Transverse colon (tissue), 4 donors: Measurements from ENCODE around the gene MIER2. TPM values are rescaled to one million over a fixed set of nuclear protein-coding genes. Genes with fewer than 3 reads are reported as not detected.

Source experiments
- DNase-seq: peaks from one replicate; pipeline ENCODE4 v3.0.0-alpha.2; 2019
- H3K27ac ChIP-seq, 4 donors: fragments of 200-600 bp; sonication (generic); 2 replicates each; pipeline ENCODE4 v1.5.1; 2016 to 2018; ENCODE audit warnings: inconsistent platforms in 4 of 4
- H3K27me3 ChIP-seq: fragments of 200-600 bp; sonication (generic); 2 replicates; pipeline ENCODE4 v1.5.1; 2017; ENCODE audit warnings: inconsistent platforms
- H3K36me3 ChIP-seq, 4 donors: fragments of 200-600 bp; sonication (generic); 2 replicates each; pipeline ENCODE4 v1.5.1; 2017 to 2019; ENCODE audit warnings: inconsistent platforms in 4 of 4
- H3K4me1 ChIP-seq, 4 donors: fragments of 200-600 bp; sonication (generic); 2 replicates each; pipeline ENCODE4 v1.5.1; 2017 to 2020; ENCODE audit warnings: inconsistent platforms in 4 of 4
- H3K4me3 ChIP-seq, 4 donors: fragments of 200-600 bp; sonication (generic); 1 replicate in 1 of 4; 2 replicates in 3 of 4; pipeline versions ENCODE4 v1.5.1 to v1.6.1; 2017 to 2019; ENCODE audit warnings: inconsistent platforms in 4 of 4
- H3K9me3 ChIP-seq, 2 donors: fragments of 200-600 bp; sonication (generic); 2 replicates each; pipeline ENCODE4 v1.5.1; 2017 to 2019; ENCODE audit warnings: inconsistent platforms in 2 of 2
- CTCF ChIP-seq, 5 experiments: fragments of 200-600 bp in 3 of 5; fragments of 450-650 bp in 2 of 5; sonication (generic) in 3 of 5; IDR thresholded peaks; 1 replicate in 2 of 5; 2 replicates in 3 of 5; pipeline ENCODE4 v1.5.1; 2016 to 2017; ENCODE audit warnings: antibody characterized with exemption in 5 of 5, inconsistent platforms in 3 of 5, mild to moderate bottlenecking in 2 of 5, moderate library complexity in 1 of 5
- EP300 ChIP-seq: sonication (generic); formaldehyde crosslinking; IDR thresholded peaks from one replicate; pipeline ENCODE4 v1.6.1; 2017; ENCODE audit warnings: antibody characterized with exemption, low read depth
- POLR2A ChIP-seq: fragments of 450-650 bp; IDR thresholded peaks from one replicate; pipeline ENCODE4 v1.6.1; 2016; ENCODE audit warnings: antibody characterized with exemption, mild to moderate bottlenecking, moderate library complexity
- POLR2AphosphoS5 ChIP-seq, 3 donors: sonication (generic); formaldehyde crosslinking; IDR thresholded peaks; one replicate each; pipeline ENCODE4 v1.6.1; 2016; ENCODE audit warnings: antibody characterized with exemption in 3 of 3
- WGBS, 2 donors: methylation state at CpG; one replicate each; pipeline ENCODE4 v1.1.5; 2018; ENCODE audit warnings: low coverage in 1 of 2; 5-methylcytosine and 5-hydroxymethylcytosine counted together
- in situ Hi-C, 4 donors: fragments of 200-750 bp; cut with MboI; loops; one replicate each; pipeline versions ENCODE4 v1.15.0 to v1.15.1; 2017; ENCODE audit warnings: low sequenced_read_pairs in 3 of 4, low pct_ligation_motif_present in 1 of 4, low pct_unique_long_range_greater_than_20kb in 1 of 4
- intact Hi-C: fragments of 100-400 bp; cut with DNase I; formaldehyde crosslinking; loops from one replicate; pipeline ENCODE4 v1.15.1; 2023; ENCODE audit warnings: low total_unique reads
- total RNA-seq, 4 donors: library from RNA; depleted of rRNA; stranded (reverse); fragments of >200 nt; gene quantifications; one replicate each; pipeline ENCODE4 v1.1.0, GENCODE V29; 2016

Gene MIER2
- total RNA-seq, 4 donors from 2014 or later = 8.2 to 41.1 (median 16.7) TPM

GRCh38 chr19:292281-292884 lies 52.2 kb downstream of the MIER2 start:
- Histone ChIP-seq H3K9me3 (no peaks in the 10 kb centered on the region), H3K27me3 (peaks cover 47% of the 10 kb centered on the region), H3K4me3 (peak overlapping the region in 1 of 4 donors; percentile 33), H3K36me3 (no peaks in the 10 kb centered on the region), H3K27ac (peak overlapping the region in 3 of 4 donors; percentile 70 to 80 (median 76)), H3K4me1 (peaks cover 8 to 50% (median 38%) of the 10 kb centered on the region in 4 donors)
- in situ Hi-C loops = no loop called here
- DNase-seq = no peak
- 80% methylated on average over 15 of the region's 15 CpGs; no CpG with 5 or more reads in 1 of the 2 donors for WGBS, 2 donors
- TF ChIP-seq CTCF (IDR thresholded peaks at IDR 0.05) (no peak), POLR2AphosphoS5 (IDR thresholded peaks at IDR 0.05) (no peak), POLR2A (no peak), EP300 (no peak)
- intact Hi-C loops = no loop called here

GRCh38 chr19:291561-292280 lies 52.9 kb downstream of the MIER2 start:
- peaks cover 47% of the 10 kb centered on the region for H3K27me3 ChIP-seq
- 67% methylated on average over 45 of the region's 71 CpGs; no CpG with 5 or more reads in 1 of the 2 donors for WGBS, 2 donors
- no peak for TF ChIP-seq POLR2AphosphoS5 (IDR thresholded peaks at IDR 0.05)
- TF ChIP-seq POLR2A = peak; percentile 33
- peak overlapping the region; percentile 56 to 80 (median 73) for H3K27ac ChIP-seq
- H3K9me3 ChIP-seq = no peaks in the 10 kb centered on the region
- DNase-seq = peak; percentile 55
- in situ Hi-C loops = no loop called here
- no peaks in the 10 kb centered on the region for H3K36me3 ChIP-seq
- peak overlapping the region in 3 of 4 donors; percentile 18 to 41 (median 33) for H3K4me3 ChIP-seq
- intact Hi-C loops = no loop called here
- peaks cover 8 to 50% (median 38%) of the 10 kb centered on the region in 4 donors for H3K4me1 ChIP-seq

- Histone ChIP-seq H3K36me3 (no peaks in the 10 kb centered on the region), H3K4me1 (peaks cover 8 to 50% (median 38%) of the 10 kb centered on the region in 4 donors), H3K27ac (peak within 1 kb of the TSS; percentile 87 to 93 (median 91)), H3K4me3 (peak within 1 kb of the TSS; percentile 54 to 66 (median 57)), H3K27me3 (peaks cover 47% of the 10 kb centered on the region), H3K9me3 (no peaks in the 10 kb centered on the region)
- WGBS, 2 donors = 10% methylated on average over 31 of the region's 60 CpGs; no CpG with 5 or more reads in 1 of the 2 donors
- TF ChIP-seq EP300 = no peak
- TF ChIP-seq POLR2AphosphoS5 (IDR thresholded peaks at IDR 0.05) = peak in 2 of 3 donors; percentile 65 to 71
- intact Hi-C loops = no loop called here
- in situ Hi-C loops = no loop called here
- DNase-seq = peak; percentile 52
Measured at GRCh38 chr19:291006-291521, 53.5 kb downstream of the MIER2 start, which contains the start of gene PLPP2. PLPP2 (minus strand) TSS chr19:291403; CDS start chr19:291336, 67 bp downstream.

- Histone ChIP-seq H3K4me1 (peaks cover 8 to 45% (median 35%) of the 10 kb centered on the region in 4 donors), H3K36me3 (no peaks in the 10 kb centered on the region), H3K9me3 (no peaks in the 10 kb centered on the region), H3K27ac (peak overlapping the region; percentile 87 to 93 (median 91)), H3K4me3 (peak overlapping the region; percentile 54 to 66 (median 57)), H3K27me3 (peaks cover 47% of the 10 kb centered on the region)
- intact Hi-C loops (no loop called here), in situ Hi-C loops (no loop called here)
- 3% methylated on average over 18 of the region's 51 CpGs; no CpG with 5 or more reads in 1 of the 2 donors for WGBS, 2 donors
- TF ChIP-seq EP300 (no peak), CTCF (IDR thresholded peaks at IDR 0.05) (no peak), POLR2A (no peak), POLR2AphosphoS5 (IDR thresholded peaks at IDR 0.05) (no peak)
- DNase-seq = peak; percentile 77
Measured at GRCh38 chr19:290372-291005, 54.1 kb downstream of the MIER2 start.
